ENCODE results near the gene COX14.

DNA sequence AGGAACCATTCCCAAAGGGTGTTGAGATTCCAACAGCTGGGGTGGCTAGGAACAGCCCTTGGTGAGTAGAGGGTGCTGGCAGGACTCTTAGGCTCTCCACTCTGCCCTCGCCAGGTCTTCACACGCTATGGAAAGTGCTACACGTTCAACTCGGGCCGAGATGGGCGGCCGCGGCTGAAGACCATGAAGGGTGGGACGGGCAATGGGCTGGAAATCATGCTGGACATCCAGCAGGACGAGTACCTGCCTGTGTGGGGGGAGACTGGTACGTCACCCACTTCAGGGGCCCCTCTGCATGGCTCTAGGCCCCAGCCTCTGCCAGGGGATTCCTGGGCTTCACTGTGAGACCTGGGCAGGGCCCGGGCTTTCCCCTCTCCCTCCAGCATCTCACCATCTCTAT is 34.9 kb upstream of the COX14 start:
- TF ChIP-seq, protein P1, sequence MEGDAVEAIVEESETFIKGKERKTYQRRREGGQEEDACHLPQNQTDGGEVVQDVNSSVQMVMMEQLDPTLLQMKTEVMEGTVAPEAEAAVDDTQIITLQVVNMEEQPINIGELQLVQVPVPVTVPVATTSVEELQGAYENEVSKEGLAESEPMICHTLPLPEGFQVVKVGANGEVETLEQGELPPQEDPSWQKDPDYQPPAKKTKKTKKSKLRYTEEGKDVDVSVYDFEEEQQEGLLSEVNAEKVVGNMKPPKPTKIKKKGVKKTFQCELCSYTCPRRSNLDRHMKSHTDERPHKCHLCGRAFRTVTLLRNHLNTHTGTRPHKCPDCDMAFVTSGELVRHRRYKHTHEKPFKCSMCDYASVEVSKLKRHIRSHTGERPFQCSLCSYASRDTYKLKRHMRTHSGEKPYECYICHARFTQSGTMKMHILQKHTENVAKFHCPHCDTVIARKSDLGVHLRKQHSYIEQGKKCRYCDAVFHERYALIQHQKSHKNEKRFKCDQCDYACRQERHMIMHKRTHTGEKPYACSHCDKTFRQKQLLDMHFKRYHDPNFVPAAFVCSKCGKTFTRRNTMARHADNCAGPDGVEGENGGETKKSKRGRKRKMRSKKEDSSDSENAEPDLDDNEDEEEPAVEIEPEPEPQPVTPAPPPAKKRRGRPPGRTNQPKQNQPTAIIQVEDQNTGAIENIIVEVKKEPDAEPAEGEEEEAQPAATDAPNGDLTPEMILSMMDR (conservative IDR thresholded peaks at IDR 0.05) = no peak
- no peak for TF ChIP-seq ZFX (IDR thresholded peaks at IDR 0.05)
